ENCODE measurements around the gene AVPR2. TPM values are rescaled to one million over a fixed set of nuclear protein-coding genes. Genes with fewer than 3 reads are reported as not detected.

Gene AVPR2
- total and polyA plus RNA-seq, 9 of the 15 experiments (the other 6 are each of a cell fraction or from before 2014, with no cell fraction given): not detected

- TF ChIP-seq PBX2 (CRISPR knock-in tag; IDR thresholded peaks at IDR 0.05; ENCODE audit: low read depth) (no peak), PBX2 (tag; conservative IDR thresholded peaks at IDR 0.05; ENCODE audit: low read depth) (peak; percentile 74), ZNF239 (CRISPR knock-in tag; IDR thresholded peaks at IDR 0.05) (peak; percentile 50; the same call in 1 of the 2 replicates), SRSF7 (optimal IDR thresholded peaks at IDR 0.05; ENCODE audit: low read depth, low read length) (no peak), E2F3 (CRISPR knock-in tag; IDR thresholded peaks at IDR 0.05) (no peak), TEAD4 (IDR thresholded peaks at IDR 0.05; ENCODE audit: low read length) (peak; percentile 100), TEAD4 (CRISPR knock-in tag; IDR thresholded peaks at IDR 0.05; ENCODE audit: borderline replicate concordance) (no peak), ZNF707 (CRISPR knock-in tag; conservative IDR thresholded peaks at IDR 0.05) (no peak), ZNF780A (CRISPR knock-in tag; IDR thresholded peaks at IDR 0.05) (no peak), RBBP5 (IDR thresholded peaks at IDR 0.05; ENCODE audit: borderline replicate concordance, insufficient read depth, low read length, poor library complexity, severe bottlenecking) (no peak), RFX5 (IDR thresholded peaks at IDR 0.05; ENCODE audit: low read depth, low read length) (no peak), ZNF134 (CRISPR knock-in tag; conservative IDR thresholded peaks at IDR 0.05) (no peak), ZNF518B (CRISPR knock-in tag; IDR thresholded peaks at IDR 0.05) (no peak), ARID3B (CRISPR knock-in tag; IDR thresholded peaks at IDR 0.05; ENCODE audit: borderline replicate concordance) (no peak), TCF7 (IDR thresholded peaks at IDR 0.05; ENCODE audit: borderline replicate concordance) (peak; percentile 97), ZBTB33 (CRISPR knock-in tag; IDR thresholded peaks at IDR 0.05) (peak; percentile 30; the same call in 1 of the 2 replicates), L3MBTL2 (IDR thresholded peaks at IDR 0.05) (no peak), MEIS2 (IDR thresholded peaks at IDR 0.05; ENCODE audit: partially characterized antibody) (peak; percentile 95), NCOA2 (IDR thresholded peaks at IDR 0.05; ENCODE audit: partially characterized antibody in 2 of 2) (peak in 1 of 2 experiments; percentile 82)
These were observed 6.6 kb upstream of the AVPR2 start (continued) for GRCh38 chrX:153897899-153898298.

Data from K562 (cell line).